ENCODE data around the gene TMC1. TPM values are rescaled to one million over a fixed set of nuclear protein-coding genes. Genes with fewer than 3 reads are reported as not detected.

The TMC1 gene
- total RNA-seq, 2 donors from 2014 or later: 0.29 to 0.42 TPM

GRCh38 chr9:72577212-72577753 lies 55.9 kb downstream of the TMC1 start:
- DNase-seq: no peak
- H3K9ac ChIP-seq (ENCODE audit: low read depth in 2 of 2, low read length in 2 of 2): peak overlapping the region in 1 of 2 donors; percentile 38
- intact Hi-C loops (cut with DNase I): loop anchor here (10.0 kb wide), 1 partner anchor 52 kb away; the partner anchor contains the start of gene TMC1
- H3K36me3 ChIP-seq: no peaks in the 10 kb centered on the region
- H3K4me1 ChIP-seq: no peaks in the 10 kb centered on the region
- no peak overlapping the region for H3K4me3 ChIP-seq
- no peaks in the 10 kb centered on the region for H3K27me3 ChIP-seq
- TF ChIP-seq CTCF (IDR thresholded peaks at IDR 0.05): no peak
- H3K9me3 ChIP-seq: no peaks in the 10 kb centered on the region
- H3K27ac ChIP-seq: peak overlapping the region; percentile 62

GRCh38 chr9:72579190-72579589 lies 57.8 kb downstream of the TMC1 start:
- TF ChIP-seq CTCF (IDR thresholded peaks at IDR 0.05): no peak
- Histone ChIP-seq H3K4me3 (no peak overlapping the region), H3K9ac (ENCODE audit: low read depth in 2 of 2, low read length in 2 of 2) (no peak overlapping the region), H3K4me1 (peaks cover 3% of the 10 kb centered on the region), H3K36me3 (no peaks in the 10 kb centered on the region), H3K27ac (peak overlapping the region; percentile 62), H3K27me3 (no peaks in the 10 kb centered on the region), H3K9me3 (no peaks in the 10 kb centered on the region)
- intact Hi-C loops (cut with DNase I): loop anchor here (10.0 kb wide), 1 partner anchor 54 kb away; the partner anchor contains the start of gene TMC1
- peak; percentile 82 for DNase-seq

- Histone ChIP-seq H3K4me1 (peaks cover 3% of the 10 kb centered on the region), H3K9me3 (no peaks in the 10 kb centered on the region), H3K27me3 (no peaks in the 10 kb centered on the region), H3K4me3 (no peak overlapping the region), H3K27ac (peak overlapping the region; percentile 62), H3K36me3 (no peaks in the 10 kb centered on the region), H3K9ac (ENCODE audit: low read depth in 2 of 2, low read length in 2 of 2) (no peak overlapping the region)
- no peak for DNase-seq
- intact Hi-C loops (cut with DNase I): loop anchor here (10.0 kb wide), 1 partner anchor 55 kb away; the partner anchor contains the start of gene TMC1
- no peak for TF ChIP-seq CTCF (IDR thresholded peaks at IDR 0.05)
Measured at GRCh38 chr9:72579880-72580550, 58.6 kb downstream of the TMC1 start.

- intact Hi-C loops (cut with DNase I): no loop called here
- no peak overlapping the region for H3K9ac ChIP-seq (ENCODE audit: low read depth in 2 of 2, low read length in 2 of 2)
- TF ChIP-seq CTCF (IDR thresholded peaks at IDR 0.05): no peak
- H3K9me3 ChIP-seq: no peaks in the 10 kb centered on the region
- no peak for DNase-seq
- H3K36me3 ChIP-seq: no peaks in the 10 kb centered on the region
- H3K4me1 ChIP-seq: peaks cover 3% of the 10 kb centered on the region
- H3K27me3 ChIP-seq: no peaks in the 10 kb centered on the region
- H3K4me3 ChIP-seq: no peak overlapping the region
- H3K27ac ChIP-seq: no peak overlapping the region
Measured at GRCh38 chr9:72581694-72582093, 60.3 kb downstream of the TMC1 start.

GRCh38 chr9:72583370-72583769 lies 62.0 kb downstream of the TMC1 start:
- Histone ChIP-seq H3K36me3 (no peaks in the 10 kb centered on the region), H3K9me3 (no peaks in the 10 kb centered on the region), H3K27ac (no peak overlapping the region), H3K4me3 (no peak overlapping the region), H3K27me3 (no peaks in the 10 kb centered on the region), H3K4me1 (peaks cover 3% of the 10 kb centered on the region), H3K9ac (ENCODE audit: low read depth in 2 of 2, low read length in 2 of 2) (no peak overlapping the region)
- no peak for DNase-seq
- TF ChIP-seq CTCF (IDR thresholded peaks at IDR 0.05): no peak
- intact Hi-C loops (cut with DNase I): no loop called here
